Purkinje cell (primary cell): ENCODE data around the gene SLC25A51. TPM values are rescaled to one million over a fixed set of nuclear protein-coding genes. Genes with fewer than 3 reads are reported as not detected.

ENCODE experiments used
- polyA plus RNA-seq: library from polyadenylated mRNA; unstranded; fragments of >200 nt; fragmentation: Nextera tagmentation; gene quantifications from 2 replicates; pipeline ENCODE4 v1.2.1, GENCODE V29; 2014

The SLC25A51 gene
- polyA plus RNA-seq = 6.2 and 10.0 TPM in 2 replicates

GRCh38 chr9:37903647-37904444 is at the start of gene SLC25A51:
TSS of gene SLC25A51 (minus strand) at chr9:37904127. CDS start at chr9:37888550, 15,577 bp downstream.

Other genes starting within 250 kb of the SLC25A51 start
- 4.8 and 13.4 TPM in 2 replicates for gene TRMT10B, start 150.3 kb downstream of the SLC25A51 start, polyA plus RNA-seq
- gene EXOSC3, start 119.1 kb downstream of the SLC25A51 start, polyA plus RNA-seq = 13.5 TPM in 2 replicates
- 15.2 and 17.4 TPM in 2 replicates for gene DCAF10, start 103.3 kb downstream of the SLC25A51 start, polyA plus RNA-seq
- 0.14 and 1.1 TPM in 2 replicates for gene SHB, start 165.1 kb upstream of the SLC25A51 start, polyA plus RNA-seq